Neural crest cell (in vitro differentiated cells): Measurements from ENCODE around the gene RASGEF1B. TPM values are rescaled to one million over a fixed set of nuclear protein-coding genes. Genes with fewer than 3 reads are reported as not detected.

Source experiments
- DNase-seq: peaks from one replicate; pipeline ENCODE4 v3.0.0; 2021; ENCODE audit warnings: low read depth, mixed read lengths, low spot score
- H3K27ac Mint-ChIP-seq: one replicate; pipeline ENCODE4 v1.8.0; 2021; ENCODE audit warnings: mild to moderate bottlenecking, mixed read lengths; ENCODE audit not compliant: unreplicated experiment
- H3K27me3 Mint-ChIP-seq: 2 replicates; pipeline ENCODE4 v1.8.0; 2021; ENCODE audit warnings: low read depth, mild to moderate bottlenecking, mixed read lengths
- H3K36me3 Mint-ChIP-seq: 2 replicates; pipeline ENCODE4 v1.8.0; 2021; ENCODE audit warnings: low read depth, mild to moderate bottlenecking, mixed read lengths
- H3K4me1 Mint-ChIP-seq: 2 replicates; pipeline ENCODE4 v1.8.0; 2021; ENCODE audit warnings: mixed read lengths
- H3K4me3 Mint-ChIP-seq: one replicate; pipeline ENCODE4 v1.8.0; 2021; ENCODE audit warnings: mild to moderate bottlenecking, mixed read lengths
- H3K9me3 Mint-ChIP-seq: 2 replicates; pipeline ENCODE4 v1.8.0; 2021; ENCODE audit warnings: mixed read lengths
- CTCF ChIP-seq: fragments of 200-600 bp; sonication (generic); conservative IDR thresholded peaks from 2 replicates; pipeline ENCODE4 v1.5.0; 2021; ENCODE audit warnings: antibody characterized with exemption, mild to moderate bottlenecking
- total RNA-seq: library from RNA; stranded (reverse); gene quantifications from 2 replicates; pipeline ENCODE4 v1.2.1, GENCODE V29; 2021

RASGEF1B gene
- total RNA-seq, 1 donor from 2014 or later: 1.7 TPM

- Mint-ChIP-seq H3K9me3 (no peaks in the 10 kb centered on the region), H3K27ac (no peak overlapping the region), H3K4me1 (peaks cover 32% of the 10 kb centered on the region), H3K4me3 (no peak overlapping the region), H3K36me3 (no peaks in the 10 kb centered on the region), H3K27me3 (peaks cover 6% of the 10 kb centered on the region)
- no peak for DNase-seq
- no peak for TF ChIP-seq CTCF
These were observed 12.5 kb downstream of the RASGEF1B start for GRCh38 chr4:81459228-81459627.

GRCh38 chr4:81457921-81458520 is 13.7 kb downstream of the RASGEF1B start:
- Mint-ChIP-seq H3K4me1 (peaks cover 32% of the 10 kb centered on the region), H3K36me3 (no peaks in the 10 kb centered on the region)

GRCh38 chr4:81457345-81457744 is 14.4 kb downstream of the RASGEF1B start:
- peaks cover 2% of the 10 kb centered on the region for H3K27me3 Mint-ChIP-seq
- TF ChIP-seq CTCF: no peak
- no peaks in the 10 kb centered on the region for H3K9me3 Mint-ChIP-seq
- H3K27ac Mint-ChIP-seq: no peak overlapping the region
- no peak for DNase-seq
- H3K4me1 Mint-ChIP-seq: peaks cover 32% of the 10 kb centered on the region
- no peaks in the 10 kb centered on the region for H3K36me3 Mint-ChIP-seq
- no peak overlapping the region for H3K4me3 Mint-ChIP-seq

More at GRCh38 chr4:81457921-81458520, 13.7 kb downstream of the RASGEF1B start:
- TF ChIP-seq CTCF: no peak
- Mint-ChIP-seq H3K4me3 (no peak overlapping the region), H3K27ac (no peak overlapping the region), H3K27me3 (peaks cover 2% of the 10 kb centered on the region), H3K9me3 (no peaks in the 10 kb centered on the region)
- no peak for DNase-seq

GRCh38 chr4:81455897-81456296 is 15.8 kb downstream of the RASGEF1B start:
- no peak overlapping the region for H3K27ac Mint-ChIP-seq
- peaks cover 32% of the 10 kb centered on the region for H3K4me1 Mint-ChIP-seq
- TF ChIP-seq CTCF: no peak
- H3K36me3 Mint-ChIP-seq: no peaks in the 10 kb centered on the region
- no peaks in the 10 kb centered on the region for H3K9me3 Mint-ChIP-seq
- H3K4me3 Mint-ChIP-seq: no peak overlapping the region
- no peaks in the 10 kb centered on the region for H3K27me3 Mint-ChIP-seq
- DNase-seq: no peak

- Mint-ChIP-seq H3K4me1 (peaks cover 25% of the 10 kb centered on the region), H3K27me3 (no peaks in the 10 kb centered on the region), H3K36me3 (no peaks in the 10 kb centered on the region), H3K27ac (no peak overlapping the region), H3K4me3 (no peak overlapping the region), H3K9me3 (no peaks in the 10 kb centered on the region)
- DNase-seq: no peak
- TF ChIP-seq CTCF: no peak
These were observed 16.8 kb downstream of the RASGEF1B start for GRCh38 chr4:81454948-81455347.
